Measurements from ENCODE around the gene PPP2R2D. TPM values are rescaled to one million over a fixed set of nuclear protein-coding genes. Genes with fewer than 3 reads are reported as not detected.

Gene PPP2R2D
- total and polyA plus RNA-seq, 2 experiments from 2014 or later: 43.5 to 45.0 TPM

DNA sequence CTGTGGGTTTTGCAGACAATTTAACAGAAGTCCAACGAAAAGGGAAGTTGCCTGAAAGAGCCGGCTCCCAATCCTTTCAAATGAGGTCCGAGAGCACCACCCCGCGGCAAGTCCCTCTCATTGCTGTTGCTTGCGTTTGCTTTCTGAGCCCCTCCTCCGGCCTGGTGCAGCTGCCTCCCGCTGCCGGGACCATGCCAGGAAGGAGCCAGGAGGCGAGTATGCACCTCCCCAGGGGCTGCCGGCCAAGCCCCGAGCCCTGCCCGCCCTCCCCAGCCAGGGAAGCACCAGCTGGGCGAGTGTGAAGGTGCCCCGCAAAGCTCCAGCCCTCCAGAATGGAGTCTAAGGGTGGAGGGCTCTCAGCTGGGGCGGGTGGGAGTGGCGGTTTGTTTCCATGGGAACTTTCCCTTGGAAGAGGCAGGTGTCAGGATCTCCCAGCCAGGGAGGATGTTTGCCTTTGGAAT is 25.8 kb upstream of the PPP2R2D start:
- Histone ChIP-seq H3K4me3 (no peak overlapping the region), H3K9me3 (ENCODE audit: low read depth) (no peaks in the 10 kb centered on the region), H3K27me3 (no peaks in the 10 kb centered on the region), H3K4me1 (ENCODE audit: low read depth) (no peaks in the 10 kb centered on the region), H3K36me3 (no peaks in the 10 kb centered on the region), H3K27ac (no peak overlapping the region)
- TF ChIP-seq, protein P1, sequence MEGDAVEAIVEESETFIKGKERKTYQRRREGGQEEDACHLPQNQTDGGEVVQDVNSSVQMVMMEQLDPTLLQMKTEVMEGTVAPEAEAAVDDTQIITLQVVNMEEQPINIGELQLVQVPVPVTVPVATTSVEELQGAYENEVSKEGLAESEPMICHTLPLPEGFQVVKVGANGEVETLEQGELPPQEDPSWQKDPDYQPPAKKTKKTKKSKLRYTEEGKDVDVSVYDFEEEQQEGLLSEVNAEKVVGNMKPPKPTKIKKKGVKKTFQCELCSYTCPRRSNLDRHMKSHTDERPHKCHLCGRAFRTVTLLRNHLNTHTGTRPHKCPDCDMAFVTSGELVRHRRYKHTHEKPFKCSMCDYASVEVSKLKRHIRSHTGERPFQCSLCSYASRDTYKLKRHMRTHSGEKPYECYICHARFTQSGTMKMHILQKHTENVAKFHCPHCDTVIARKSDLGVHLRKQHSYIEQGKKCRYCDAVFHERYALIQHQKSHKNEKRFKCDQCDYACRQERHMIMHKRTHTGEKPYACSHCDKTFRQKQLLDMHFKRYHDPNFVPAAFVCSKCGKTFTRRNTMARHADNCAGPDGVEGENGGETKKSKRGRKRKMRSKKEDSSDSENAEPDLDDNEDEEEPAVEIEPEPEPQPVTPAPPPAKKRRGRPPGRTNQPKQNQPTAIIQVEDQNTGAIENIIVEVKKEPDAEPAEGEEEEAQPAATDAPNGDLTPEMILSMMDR (IDR thresholded peaks at IDR 0.05; ENCODE audit: low read depth, low read length): peak; percentile 85
- DNase-seq (ENCODE audit: low read depth in 1 of 2, low spot score in 1 of 2): peak; percentile 88

DNA sequence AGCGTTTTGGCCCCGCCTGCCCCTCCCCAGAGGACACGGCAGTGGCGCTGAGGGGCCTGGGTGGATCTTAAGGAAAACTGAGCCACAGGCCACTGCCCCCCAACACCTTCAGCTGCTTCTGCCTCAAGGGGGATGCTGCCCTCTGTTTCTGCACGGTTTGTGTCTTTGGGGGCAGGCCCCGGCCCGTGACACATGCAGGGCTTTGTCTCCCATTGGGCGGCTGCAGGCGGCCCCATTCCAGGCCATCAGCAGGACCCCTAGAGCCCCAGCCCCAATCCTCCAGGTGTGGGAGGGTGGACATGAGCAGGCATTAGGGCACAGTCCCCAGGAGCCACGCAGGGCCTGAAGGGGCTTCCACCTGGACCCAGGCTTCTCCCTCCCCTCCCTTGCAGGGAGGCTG is 25.3 kb upstream of the PPP2R2D start:
- no peak for DNase-seq (ENCODE audit: low read depth in 1 of 2, low spot score in 1 of 2)
- Histone ChIP-seq H3K4me1 (ENCODE audit: low read depth) (no peaks in the 10 kb centered on the region), H3K9me3 (ENCODE audit: low read depth) (no peaks in the 10 kb centered on the region), H3K27me3 (no peaks in the 10 kb centered on the region), H3K36me3 (no peaks in the 10 kb centered on the region), H3K4me3 (no peak overlapping the region), H3K27ac (no peak overlapping the region)
- TF ChIP-seq, protein P1 (IDR thresholded peaks at IDR 0.05; ENCODE audit: low read depth, low read length): no peak

DNA sequence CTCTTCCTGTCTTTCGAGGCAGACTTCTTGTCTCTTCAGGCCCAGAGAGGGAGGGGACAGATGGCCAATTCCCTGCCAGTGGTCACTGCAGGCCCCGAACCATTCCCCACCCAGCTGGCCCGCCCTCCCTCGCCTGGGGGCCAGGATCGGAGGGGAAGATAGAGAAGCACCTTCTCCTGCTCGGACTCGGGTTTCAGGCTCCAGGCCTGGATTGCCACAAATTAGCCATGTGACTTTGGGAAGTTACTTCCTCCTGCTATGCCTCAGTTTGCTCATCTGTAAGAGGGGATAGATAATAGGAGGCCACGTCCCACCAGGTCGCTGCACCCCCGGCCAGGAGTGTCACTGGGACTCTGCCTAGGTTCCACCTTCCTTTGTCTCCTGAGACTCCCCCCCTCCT is 24.8 kb upstream of the PPP2R2D start:
- H3K27me3 ChIP-seq: no peaks in the 10 kb centered on the region

DNA sequence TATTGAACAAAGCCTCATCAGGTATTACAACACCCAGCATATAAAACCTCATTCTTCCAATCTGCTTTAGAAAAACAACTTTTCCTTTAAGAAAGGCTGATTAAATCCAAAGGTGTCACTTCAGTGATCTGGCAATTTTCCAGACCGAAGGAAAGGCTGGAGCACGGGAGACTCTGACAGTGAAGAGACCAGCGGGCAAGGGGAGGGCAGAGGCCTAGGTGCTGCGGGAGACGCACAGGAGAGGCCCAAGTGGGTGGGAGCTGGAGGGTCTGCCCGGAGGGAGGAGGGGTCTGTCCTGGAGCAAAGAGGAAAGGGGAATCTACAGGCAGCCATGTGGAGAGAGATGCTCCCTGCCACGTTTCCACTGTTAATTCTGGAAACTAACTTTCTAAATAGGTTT is 24.3 kb upstream of the PPP2R2D start:
- no peaks in the 10 kb centered on the region for H3K36me3 ChIP-seq
- TF ChIP-seq, protein P1 (IDR thresholded peaks at IDR 0.05; ENCODE audit: low read depth, low read length): no peak

More for the DNA sequence above, 24.8 kb upstream of the PPP2R2D start:
- Histone ChIP-seq H3K4me1 (ENCODE audit: low read depth) (no peaks in the 10 kb centered on the region), H3K36me3 (no peaks in the 10 kb centered on the region), H3K27ac (no peak overlapping the region), H3K9me3 (ENCODE audit: low read depth) (no peaks in the 10 kb centered on the region), H3K4me3 (no peak overlapping the region)
- TF ChIP-seq, protein P1 (IDR thresholded peaks at IDR 0.05; ENCODE audit: low read depth, low read length): no peak
- DNase-seq (ENCODE audit: low read depth in 1 of 2, low spot score in 1 of 2): no peak

DNA sequence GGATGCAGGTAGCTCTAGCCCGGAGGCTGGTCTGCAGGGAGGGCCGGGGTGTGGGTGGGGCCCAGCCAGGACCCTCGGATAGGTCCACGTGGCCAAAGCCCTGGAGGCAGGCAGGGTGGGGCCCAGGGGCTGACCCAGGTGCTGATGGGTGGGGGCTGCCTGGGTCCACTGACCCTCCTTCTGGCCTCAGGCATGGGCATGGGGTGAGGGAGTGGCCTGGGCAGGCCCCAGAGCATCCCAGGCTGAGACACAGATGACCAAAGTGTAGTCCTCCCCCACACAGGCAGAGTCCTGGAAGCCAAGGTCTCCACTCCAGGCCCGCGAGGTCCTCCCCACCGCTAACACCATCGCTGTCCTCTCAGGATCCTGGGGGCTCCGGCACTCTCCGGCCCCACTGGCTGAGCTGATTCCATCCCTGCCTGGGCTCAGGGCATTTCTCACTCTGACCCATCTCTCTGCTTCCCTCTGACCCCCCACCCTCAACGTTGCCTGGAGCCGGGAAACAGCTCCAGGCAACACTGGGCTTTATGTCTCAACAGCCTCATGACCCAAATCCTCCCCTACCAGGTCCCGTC is 20.7 kb upstream of the PPP2R2D start:
- H3K27me3 ChIP-seq: no peaks in the 10 kb centered on the region
- DNase-seq (ENCODE audit: low read depth in 1 of 2, low spot score in 1 of 2): no peak
- TF ChIP-seq, protein P1 (IDR thresholded peaks at IDR 0.05; ENCODE audit: low read depth, low read length): no peak
- H3K9me3 ChIP-seq (ENCODE audit: low read depth): no peaks in the 10 kb centered on the region
- no peaks in the 10 kb centered on the region for H3K4me1 ChIP-seq (ENCODE audit: low read depth)
- no peaks in the 10 kb centered on the region for H3K36me3 ChIP-seq
- H3K27ac ChIP-seq: no peak overlapping the region
- no peak overlapping the region for H3K4me3 ChIP-seq

More for the DNA sequence above, 24.3 kb upstream of the PPP2R2D start:
- no peak overlapping the region for H3K4me3 ChIP-seq
- H3K4me1 ChIP-seq (ENCODE audit: low read depth): no peaks in the 10 kb centered on the region
- H3K27me3 ChIP-seq: no peaks in the 10 kb centered on the region
- H3K27ac ChIP-seq: no peak overlapping the region
- H3K9me3 ChIP-seq (ENCODE audit: low read depth): no peaks in the 10 kb centered on the region
- no peak for DNase-seq (ENCODE audit: low read depth in 1 of 2, low spot score in 1 of 2)

All from cardiac muscle cell (in vitro differentiated cells and primary cell).